Keratinocyte (primary cell): ENCODE measurements around the gene PTPRD. TPM values are rescaled to one million over a fixed set of nuclear protein-coding genes. Genes with fewer than 3 reads are reported as not detected.

Experiments used
- DNase-seq: peaks from one replicate; pipeline ENCODE4 v3.0.0-alpha.2; 2011; ENCODE audit warnings: low read depth, missing footprints, low spot score
- FAIRE-seq: peaks from 2 replicates; lab custom pipeline; 2011; peaks lifted over from hg19 to GRCh38; lab: Jason Lieb, UNC
- H2AFZ ChIP-seq: 2 replicates; pipeline ENCODE4 v1.6.0; 2012; ENCODE audit warnings: low read length, control low read depth, inconsistent platforms; ENCODE audit not compliant: control insufficient read depth
- H3K27ac ChIP-seq: 2 replicates; pipeline ENCODE4 v1.5.1; 2011; ENCODE audit warnings: low read length; ENCODE audit not compliant: control insufficient read depth, insufficient read depth
- H3K27me3 ChIP-seq: 3 replicates; pipeline ENCODE4 v1.6.0; 2011; ENCODE audit warnings: low read length; ENCODE audit not compliant: control insufficient read depth, insufficient read depth; ENCODE audit errors: extremely low read depth
- H3K36me3 ChIP-seq, 2 experiments: 2 replicates in 1 of 2; 3 replicates in 1 of 2; pipeline ENCODE4 v1.5.1; 2011; ENCODE audit warnings: low read length in 2 of 2, mild to moderate bottlenecking in 1 of 2; ENCODE audit not compliant: control insufficient read depth in 2 of 2, insufficient read depth in 2 of 2; ENCODE audit errors: extremely low read depth in 1 of 2
- H3K4me1 ChIP-seq: 3 replicates; pipeline ENCODE4 v1.5.1; 2011; ENCODE audit warnings: low read length; ENCODE audit not compliant: control insufficient read depth, insufficient read depth; ENCODE audit errors: extremely low read depth
- H3K4me2 ChIP-seq: 3 replicates; pipeline ENCODE4 v1.6.0; 2011; ENCODE audit warnings: low read depth, low read length; ENCODE audit not compliant: control insufficient read depth, insufficient read depth; ENCODE audit errors: extremely low read depth
- H3K4me3 ChIP-seq, 3 experiments: fragments of 200-600 bp in 1 of 3; sonication (generic) in 1 of 3; 2 replicates in 2 of 3; 3 replicates in 1 of 3; pipeline ENCODE4 v1.5.1; 2011 to 2016; ENCODE audit warnings: low read length in 3 of 3, mild to moderate bottlenecking in 3 of 3, control low read depth in 2 of 3, inconsistent platforms in 1 of 3, low read depth in 1 of 3, mixed read lengths in 1 of 3, mixed run types in 1 of 3, moderate library complexity in 1 of 3; ENCODE audit not compliant: control insufficient read depth in 2 of 3, insufficient read depth in 2 of 3; ENCODE audit errors: extremely low read depth in 1 of 3
- H3K79me2 ChIP-seq: 2 replicates; pipeline ENCODE4 v1.6.0; 2012; ENCODE audit warnings: low read length; ENCODE audit not compliant: control insufficient read depth, insufficient read depth
- H3K9ac ChIP-seq: 3 replicates; pipeline ENCODE4 v1.6.0; 2011; ENCODE audit warnings: low read length; ENCODE audit not compliant: control insufficient read depth, insufficient read depth; ENCODE audit errors: extremely low read depth
- H3K9me1 ChIP-seq: 3 replicates; pipeline ENCODE4 v1.6.0; 2011; ENCODE audit warnings: low read length; ENCODE audit not compliant: control insufficient read depth, insufficient read depth; ENCODE audit errors: extremely low read depth
- H3K9me3 ChIP-seq: 2 replicates; pipeline ENCODE4 v1.5.1; 2012; ENCODE audit warnings: low read depth, low read length; ENCODE audit not compliant: control insufficient read depth
- H4K20me1 ChIP-seq: 3 replicates; pipeline ENCODE4 v1.6.0; 2011; ENCODE audit warnings: low read length; ENCODE audit not compliant: control insufficient read depth, insufficient read depth; ENCODE audit errors: extremely low read depth
- EZH2 ChIP-seq: IDR thresholded peaks from one replicate; pipeline ENCODE4 v1.6.1; 2012; ENCODE audit warnings: inconsistent platforms, mild to moderate bottlenecking, low read length, moderate library complexity
- dilution Hi-C: fragments of 300-500 bp; cut with MboI; formaldehyde crosslinking; loops from one replicate; pipeline ENCODE4 v1.7.0; 2020; ENCODE audit warnings: low sequenced_read_pairs; ENCODE audit not compliant: extremely low pct_ligation_motif_present
- polyA plus RNA-seq, 5 experiments: library from polyadenylated mRNA; depleted of rRNA in 3 of 5; stranded (reverse) in 3 of 5; stranded (forward) in 1 of 5; unstranded in 1 of 5; fragments of >200 nt; gene quantifications; 1 replicate in 1 of 5; 2 replicates in 3 of 5; 3 replicates in 1 of 5; pipeline versions ENCODE4 v1.2.1 to v1.2.3, GENCODE V29; 2011 to 2012; ENCODE audit warnings: missing spikeins in 2 of 5, low read depth in 1 of 5, low replicate concordance in 1 of 5
- TF ChIP-seq, protein P1 (sequence below), 3 experiments: IDR thresholded peaks in 1 of 3; conservative IDR thresholded peaks in 1 of 3; optimal IDR thresholded peaks in 1 of 3; 2 replicates in 2 of 3; 3 replicates in 1 of 3; pipeline versions ENCODE3 to v1.5.1; 2011; ENCODE audit warnings: low read length in 3 of 3, mild to moderate bottlenecking in 3 of 3, moderate library complexity in 2 of 3, control low read depth in 1 of 3, inconsistent platforms in 1 of 3; ENCODE audit not compliant: insufficient read depth in 2 of 3; ENCODE audit errors: extremely low read depth in 1 of 3

Gene PTPRD
- polyA plus RNA-seq, 1 donor (not counting 4 experiments of a cell fraction or from before 2014, with no cell fraction given), result 0.10 TPM

GRCh38 chr9:9078301-9078700, 1534.5 kb downstream of the PTPRD start:
- Histone ChIP-seq H3K9me1 (no peaks in the 10 kb centered on the region), H3K4me2 (no peak overlapping the region), H3K79me2 (no peaks in the 10 kb centered on the region), H3K4me1 (no peaks in the 10 kb centered on the region), H2AFZ (no peak overlapping the region), H3K27me3 (no peaks in the 10 kb centered on the region), H3K4me3 (no peak overlapping the region), H3K36me3 (no peaks in the 10 kb centered on the region), H3K9ac (no peak overlapping the region), H3K9me3 (no peaks in the 10 kb centered on the region), H4K20me1 (no peaks in the 10 kb centered on the region), H3K27ac (no peak overlapping the region)
- TF ChIP-seq EZH2, result no peak
- TF ChIP-seq, protein P1, sequence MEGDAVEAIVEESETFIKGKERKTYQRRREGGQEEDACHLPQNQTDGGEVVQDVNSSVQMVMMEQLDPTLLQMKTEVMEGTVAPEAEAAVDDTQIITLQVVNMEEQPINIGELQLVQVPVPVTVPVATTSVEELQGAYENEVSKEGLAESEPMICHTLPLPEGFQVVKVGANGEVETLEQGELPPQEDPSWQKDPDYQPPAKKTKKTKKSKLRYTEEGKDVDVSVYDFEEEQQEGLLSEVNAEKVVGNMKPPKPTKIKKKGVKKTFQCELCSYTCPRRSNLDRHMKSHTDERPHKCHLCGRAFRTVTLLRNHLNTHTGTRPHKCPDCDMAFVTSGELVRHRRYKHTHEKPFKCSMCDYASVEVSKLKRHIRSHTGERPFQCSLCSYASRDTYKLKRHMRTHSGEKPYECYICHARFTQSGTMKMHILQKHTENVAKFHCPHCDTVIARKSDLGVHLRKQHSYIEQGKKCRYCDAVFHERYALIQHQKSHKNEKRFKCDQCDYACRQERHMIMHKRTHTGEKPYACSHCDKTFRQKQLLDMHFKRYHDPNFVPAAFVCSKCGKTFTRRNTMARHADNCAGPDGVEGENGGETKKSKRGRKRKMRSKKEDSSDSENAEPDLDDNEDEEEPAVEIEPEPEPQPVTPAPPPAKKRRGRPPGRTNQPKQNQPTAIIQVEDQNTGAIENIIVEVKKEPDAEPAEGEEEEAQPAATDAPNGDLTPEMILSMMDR (optimal IDR thresholded peaks at IDR 0.05 in 1 of 3, IDR thresholded peaks at IDR 0.05 in 1 of 3, conservative IDR thresholded peaks at IDR 0.05 in 1 of 3; ENCODE audit: extremely low read depth in 1 of 3, insufficient read depth in 2 of 3, low read length in 3 of 3), result no peak
- no peak for DNase-seq
- no peak for FAIRE-seq
- dilution Hi-C loops, result no loop called here

DNA sequence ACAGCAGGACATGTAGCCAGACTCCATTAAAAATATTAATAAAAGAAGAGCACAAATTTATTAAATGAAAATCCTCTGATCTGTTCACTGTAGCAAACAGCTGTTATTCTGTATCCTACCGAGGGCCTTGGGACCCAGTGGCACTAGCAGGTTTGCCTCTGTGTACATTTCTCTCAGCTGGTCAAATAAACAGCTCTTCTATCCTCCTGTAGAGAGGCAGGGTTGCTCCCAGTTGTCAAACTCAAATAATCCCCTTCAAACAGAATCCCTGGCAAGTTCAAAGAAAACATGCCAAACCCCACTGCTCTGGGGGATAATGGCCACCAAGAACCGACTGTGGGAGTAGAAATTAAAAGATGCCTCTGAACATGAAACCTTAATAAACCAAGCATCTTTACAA, 1551.2 kb downstream of the PTPRD start:
- H3K4me1 ChIP-seq, result no peaks in the 10 kb centered on the region
- no peak overlapping the region for H3K4me2 ChIP-seq
- H3K27ac ChIP-seq, result no peak overlapping the region
- H3K79me2 ChIP-seq, result no peaks in the 10 kb centered on the region
- peaks cover 1% of the 10 kb centered on the region for H3K9me3 ChIP-seq
- DNase-seq (no peak), FAIRE-seq (no peak)
- H2AFZ ChIP-seq, result no peak overlapping the region
- H3K9me1 ChIP-seq, result no peaks in the 10 kb centered on the region
- no peaks in the 10 kb centered on the region for H4K20me1 ChIP-seq
- H3K27me3 ChIP-seq, result no peaks in the 10 kb centered on the region
- no peaks in the 10 kb centered on the region for H3K36me3 ChIP-seq
- H3K9ac ChIP-seq, result no peak overlapping the region
- dilution Hi-C loops, result no loop called here
- no peak overlapping the region for H3K4me3 ChIP-seq
- TF ChIP-seq, protein P1 (optimal IDR thresholded peaks at IDR 0.05 in 1 of 3, IDR thresholded peaks at IDR 0.05 in 1 of 3, conservative IDR thresholded peaks at IDR 0.05 in 1 of 3; ENCODE audit: extremely low read depth in 1 of 3, insufficient read depth in 2 of 3, low read length in 3 of 3), result no peak
- TF ChIP-seq EZH2, result no peak
